ENCODE data around the gene FAM81A.

DNA sequence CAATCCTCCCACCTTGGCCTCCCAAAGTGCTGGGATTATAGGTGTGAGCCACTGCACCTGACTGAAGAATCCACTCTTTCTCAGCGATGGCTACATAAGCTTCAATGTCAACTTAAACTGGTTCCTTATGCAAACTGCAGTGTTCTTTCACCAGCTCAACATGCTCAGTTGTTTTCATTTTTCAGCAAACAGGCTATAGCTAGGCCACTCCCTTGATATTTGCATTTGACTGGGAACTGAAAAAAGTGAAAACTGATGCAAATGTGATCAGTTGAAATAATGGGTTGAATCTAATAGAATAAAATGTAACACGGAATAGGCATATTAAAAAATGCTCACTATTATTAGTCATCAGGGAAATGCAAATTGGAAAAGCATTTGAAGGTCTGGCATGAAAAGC lies 99.4 kb downstream of the FAM81A start:
- TF ChIP-seq, protein P1, sequence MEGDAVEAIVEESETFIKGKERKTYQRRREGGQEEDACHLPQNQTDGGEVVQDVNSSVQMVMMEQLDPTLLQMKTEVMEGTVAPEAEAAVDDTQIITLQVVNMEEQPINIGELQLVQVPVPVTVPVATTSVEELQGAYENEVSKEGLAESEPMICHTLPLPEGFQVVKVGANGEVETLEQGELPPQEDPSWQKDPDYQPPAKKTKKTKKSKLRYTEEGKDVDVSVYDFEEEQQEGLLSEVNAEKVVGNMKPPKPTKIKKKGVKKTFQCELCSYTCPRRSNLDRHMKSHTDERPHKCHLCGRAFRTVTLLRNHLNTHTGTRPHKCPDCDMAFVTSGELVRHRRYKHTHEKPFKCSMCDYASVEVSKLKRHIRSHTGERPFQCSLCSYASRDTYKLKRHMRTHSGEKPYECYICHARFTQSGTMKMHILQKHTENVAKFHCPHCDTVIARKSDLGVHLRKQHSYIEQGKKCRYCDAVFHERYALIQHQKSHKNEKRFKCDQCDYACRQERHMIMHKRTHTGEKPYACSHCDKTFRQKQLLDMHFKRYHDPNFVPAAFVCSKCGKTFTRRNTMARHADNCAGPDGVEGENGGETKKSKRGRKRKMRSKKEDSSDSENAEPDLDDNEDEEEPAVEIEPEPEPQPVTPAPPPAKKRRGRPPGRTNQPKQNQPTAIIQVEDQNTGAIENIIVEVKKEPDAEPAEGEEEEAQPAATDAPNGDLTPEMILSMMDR (IDR thresholded peaks at IDR 0.05), result no peak
- TF ChIP-seq EZH2 (IDR thresholded peaks at IDR 0.05) (no peak), EZH2phosphoT487 (IDR thresholded peaks at IDR 0.05) (no peak)
